HepG2 (cell line): ENCODE results near the gene NCOA3. TPM values are rescaled to one million over a fixed set of nuclear protein-coding genes. Genes with fewer than 3 reads are reported as not detected.

Source experiments
- ARID3A ChIP-seq: IDR thresholded peaks from 2 replicates; pipeline ENCODE4 v1.6.1; 2012; ENCODE audit warnings: low read depth, low read length, improper control_type of control experiment
- ATM ChIP-seq: fragments of 450-650 bp; IDR thresholded peaks from 2 replicates; pipeline ENCODE4 v1.7.1; 2017; ENCODE audit warnings: mild to moderate bottlenecking, borderline replicate concordance
- BCL3 ChIP-seq: sonication (generic); formaldehyde crosslinking; IDR thresholded peaks from 2 replicates; pipeline ENCODE4 v1.5.1; 2020; ENCODE audit warnings: mild to moderate bottlenecking, missing genetic modification reagents, moderate library complexity
- CC2D1A ChIP-seq: sonication (generic); formaldehyde crosslinking; IDR thresholded peaks from 2 replicates; pipeline ENCODE4 v1.8.1; 2023; ENCODE audit warnings: mild to moderate bottlenecking, missing genetic modification reagents
- CTCF ChIP-seq: sonication (generic); formaldehyde crosslinking; IDR thresholded peaks from 2 replicates; pipeline ENCODE4 v1.5.0; 2020; ENCODE audit warnings: mild to moderate bottlenecking, missing genetic modification reagents, moderate library complexity
- ELF3 ChIP-seq: IDR thresholded peaks from 2 replicates; pipeline ENCODE4 v1.6.1; 2016; ENCODE audit warnings: missing genetic modification reagents, missing compliant biosample characterization
- GATAD2A ChIP-seq: IDR thresholded peaks from 2 replicates; pipeline ENCODE4 v1.6.1; 2016
- HNF1A ChIP-seq, 2 experiments: sonication (generic) in 1 of 2; formaldehyde crosslinking in 1 of 2; IDR thresholded peaks; 2 replicates each; pipeline versions ENCODE4 v1.4.0 to v1.6.1; 2016 to 2020; ENCODE audit warnings: borderline replicate concordance in 1 of 2, low read depth in 1 of 2, mild to moderate bottlenecking in 1 of 2, missing genetic modification reagents in 1 of 2
- KAT7 ChIP-seq: IDR thresholded peaks from 2 replicates; pipeline ENCODE4 v1.6.1; 2018; ENCODE audit warnings: borderline replicate concordance, missing compliant biosample characterization
- KAT8 ChIP-seq: IDR thresholded peaks from 2 replicates; pipeline ENCODE4 v1.6.1; 2016; ENCODE audit warnings: missing genetic modification reagents, missing compliant biosample characterization
- PRMT3 ChIP-seq: sonication (generic); formaldehyde crosslinking; IDR thresholded peaks from 2 replicates; pipeline ENCODE4 v1.8.1; 2022; ENCODE audit warnings: low read depth, mild to moderate bottlenecking, moderate library complexity, missing genetic modification reagents, borderline replicate concordance
- RBM22 ChIP-seq: fragments of 200-400 bp; formaldehyde crosslinking; optimal IDR thresholded peaks from 2 replicates; pipeline ENCODE3; 2017; ENCODE audit warnings: mild to moderate bottlenecking, low read length, moderate library complexity
- SAP130 ChIP-seq: IDR thresholded peaks from 2 replicates; pipeline ENCODE4 v1.6.1; 2016; ENCODE audit warnings: low read depth
- SMYD3 ChIP-seq: sonication (generic); formaldehyde crosslinking; IDR thresholded peaks from 2 replicates; pipeline ENCODE4 v1.8.1; 2023; ENCODE audit warnings: mild to moderate bottlenecking, missing genetic modification reagents
- TFE3 ChIP-seq: IDR thresholded peaks from 2 replicates; pipeline ENCODE4 v1.6.1; 2016
- TP53 ChIP-seq: sonication (generic); formaldehyde crosslinking; conservative IDR thresholded peaks from 2 replicates; pipeline ENCODE4 v1.4.0; 2020; ENCODE audit warnings: missing genetic modification reagents
- ZBTB7B ChIP-seq: sonication (generic); formaldehyde crosslinking; IDR thresholded peaks from 2 replicates; pipeline ENCODE4 v1.4.0; 2020; ENCODE audit warnings: missing genetic modification reagents
- ZNF282 ChIP-seq: fragments of 450-650 bp; IDR thresholded peaks from 2 replicates; pipeline ENCODE4 v1.6.1; 2018; ENCODE audit not compliant: partially characterized antibody
- ZNF777 ChIP-seq: sonication (generic); formaldehyde crosslinking; IDR thresholded peaks from 2 replicates; pipeline ENCODE4 v1.4.0; 2020; ENCODE audit warnings: missing genetic modification reagents
- polyA plus RNA-seq, 8 experiments: library from polyadenylated mRNA; depleted of rRNA in 3 of 8; stranded (reverse) in 7 of 8; unstranded in 1 of 8; fragments of >200 nt; fragmentation: Illumina TruSeq in 4 of 8; extraction: Trizol in 4 of 8; gene quantifications; 2 replicates each; pipeline versions ENCODE4 v1.2.1 to v1.2.3, GENCODE V29; 2011 to 2016; ENCODE audit warnings: low read depth in 4 of 8, missing spikeins in 1 of 8, mixed read lengths in 1 of 8; ENCODE audit not compliant: insufficient read depth in 1 of 8
- total RNA-seq, 5 experiments: library from RNA; depleted of rRNA; stranded (reverse); fragments of >200 nt; fragmentation: Illumina TruSeq; extraction: Trizol; gene quantifications; 2 replicates each; pipeline ENCODE4 v1.2.3, GENCODE V29; 2016; ENCODE audit warnings: low read depth in 1 of 5

Gene NCOA3
- total and polyA plus RNA-seq, 2 of the 13 experiments (the other 11 are each of a cell fraction or from before 2014, with no cell fraction given) = 35.0 to 56.8 TPM

- TF ChIP-seq TFE3 (CRISPR knock-in tag) = 0 out of 2 replicates have a peak, but pooled peaks have one; percentile 6
- TF ChIP-seq ARID3A = peak; percentile 20; the same call in 1 of the 2 replicates
- peak; percentile 92 for TF ChIP-seq HNF1A (IDR thresholded peaks at IDR 0.05; ENCODE audit: low read depth)
- TF ChIP-seq HNF1A (CRISPR knock-in tag; IDR thresholded peaks at IDR 0.05; ENCODE audit: borderline replicate concordance) = peak; percentile 88; the same call in 1 of the 2 replicates
- TF ChIP-seq RBM22 = no peak
- peak; percentile 84; the same call in 1 of the 2 replicates for TF ChIP-seq SMYD3 (CRISPR knock-in tag)
- TF ChIP-seq ELF3 = peak; percentile 26; the same call in 1 of the 2 replicates
- no peak for TF ChIP-seq ZNF777 (CRISPR knock-in tag)
- TF ChIP-seq ATM = no peak
- TF ChIP-seq CTCF = no peak
- TF ChIP-seq PRMT3 (CRISPR knock-in tag) = no peak
- peak; percentile 33 for TF ChIP-seq SAP130 (CRISPR knock-in tag)
- no peak for TF ChIP-seq TP53
- no peak for TF ChIP-seq ZNF282
- TF ChIP-seq KAT8 (CRISPR knock-in tag) = peak; percentile 40; the same call in 1 of the 2 replicates
- TF ChIP-seq GATAD2A (CRISPR knock-in tag) = peak; percentile 51
- TF ChIP-seq ZBTB7B (CRISPR knock-in tag) = no peak
- TF ChIP-seq BCL3 (CRISPR knock-in tag) = no peak
- TF ChIP-seq KAT7 = no peak
- TF ChIP-seq CC2D1A (CRISPR knock-in tag) = no peak
These were observed 94.4 kb downstream of the NCOA3 start (continued) for GRCh38 chr20:47596003-47596571.
